ENCODE measurements around the gene CDK18.

- TF ChIP-seq CTCF (IDR thresholded peaks at IDR 0.05) (no peak), POLR2A (IDR thresholded peaks at IDR 0.05) (no peak)
These were observed 12.2 kb upstream of the CDK18 start for GRCh38 chr1:205492201-205492667.

Measured in uterus (tissue), 2 donors.